Stomach (tissue), 19 donors: ENCODE results near the gene SOX12. TPM values are rescaled to one million over a fixed set of nuclear protein-coding genes. Genes with fewer than 3 reads are reported as not detected.
A peak's percentile ranks its signal among the peaks of the same experiment; 100 is the strongest.

Source experiments
- DNase-seq, 2 donors: peaks; one replicate each; pipeline versions ENCODE4 v3.0.0 to v3.0.0-alpha.2; 2013 to 2019
- H3K27ac ChIP-seq, 5 donors: fragments of 200-600 bp in 4 of 5; sonication (generic) in 4 of 5; one replicate each; pipeline ENCODE4 v1.5.1; 2013 to 2019; ENCODE audit warnings: mild to moderate bottlenecking in 1 of 5, moderate library complexity in 1 of 5
- H3K27me3 ChIP-seq, 3 donors: fragments of 200-600 bp; sonication (generic); one replicate each; pipeline ENCODE4 v1.5.1; 2017 to 2019; ENCODE audit warnings: mixed run types in 1 of 3
- H3K36me3 ChIP-seq, 4 donors: fragments of 200-600 bp; sonication (generic); 1 replicate in 3 of 4; 2 replicates in 1 of 4; pipeline ENCODE4 v1.5.1; 2016 to 2019
- H3K4me1 ChIP-seq, 4 donors: fragments of 200-600 bp; sonication (generic); one replicate each; pipeline ENCODE4 v1.5.1; 2016 to 2019
- H3K4me3 ChIP-seq, 4 donors: fragments of 200-600 bp; sonication (generic) in 3 of 4; one replicate each; pipeline ENCODE4 v1.5.1; 2016 to 2019; ENCODE audit warnings: mild to moderate bottlenecking in 1 of 4
- H3K9me3 ChIP-seq, 4 donors: fragments of 200-600 bp; sonication (generic); one replicate each; pipeline ENCODE4 v1.5.1; 2016 to 2019
- EP300 ChIP-seq: sonication (generic); formaldehyde crosslinking; IDR thresholded peaks from one replicate; pipeline ENCODE4 v1.6.1; 2017; ENCODE audit warnings: antibody characterized with exemption
- POLR2A ChIP-seq, 4 donors: fragments of 450-650 bp; IDR thresholded peaks; one replicate each; pipeline ENCODE4 v1.6.1; 2016; ENCODE audit warnings: antibody characterized with exemption in 4 of 4, control low read depth in 2 of 4, mild to moderate bottlenecking in 1 of 4, moderate library complexity in 1 of 4
- POLR2AphosphoS5 ChIP-seq, 3 donors: sonication (generic); formaldehyde crosslinking; IDR thresholded peaks; one replicate each; pipeline ENCODE4 v1.6.1; 2016; ENCODE audit warnings: antibody characterized with exemption in 3 of 3
- WGBS, 5 donors: extraction: QIAGEN DNeasy Blood & Tissue Kit in 3 of 5; methylation state at CpG; one replicate each; pipeline versions ENCODE4 v1.1.5 to v1.1.7; 2013 to 2018; 5-methylcytosine and 5-hydroxymethylcytosine counted together
- intact Hi-C: fragments of 100-400 bp; cut with DNase I; formaldehyde crosslinking; loops from one replicate; pipeline ENCODE4 v1.15.1; 2023; ENCODE audit warnings: low total_unique reads
- long read RNA-seq, 10 donors: transcript quantifications; one replicate each; lab custom pipeline, GENCODE V29; 2026
- polyA plus RNA-seq, 3 donors: library from polyadenylated mRNA; stranded (reverse); fragments of 200-250 nt; gene quantifications; one replicate each; pipeline ENCODE4 v1.2.3, GENCODE V29; 2013
- total RNA-seq, 5 donors: library from RNA; depleted of rRNA; stranded (reverse); fragments of >200 nt; gene quantifications; one replicate each; pipeline versions ENCODE4 v1.1.0 to v1.2.3, GENCODE V29; 2014 to 2016
- TF ChIP-seq, protein P1 (sequence below), 7 experiments: fragments of 450-650 bp in 4 of 7; fragments of 200-600 bp in 3 of 7; sonication (generic) in 3 of 7; IDR thresholded peaks; one replicate each; pipeline ENCODE4 v1.5.1; 2016 to 2019; ENCODE audit warnings: antibody characterized with exemption in 7 of 7, control low read depth in 2 of 7, mild to moderate bottlenecking in 1 of 7
- donor health status: healthy with polysubstance abuse.
- donor health status: Bipolar disorder and iron deficiency.
- donor health status: healthy.

The SOX12 gene
- 10 to 100 TPM in 2 of 5 donors, 1 to 10 TPM in 3; 1.5 to 20.3 (median 5.4) TPM for total RNA-seq
- polyA plus RNA-seq, result 1 to 10 TPM; 1.7 to 2.8 (median 2.6) TPM
- long read RNA-seq, donor 1, full-length matches to known transcripts, result 50 of 50 reads
- long read RNA-seq, donor 1, partial matches to known transcripts, result 0 of 50 reads
- long read RNA-seq, donor 1, other reads (novel, unspliced or antisense), result 0 of 50 reads
- long read RNA-seq, donor 2, full-length matches to known transcripts, result 35 of 35 reads
- long read RNA-seq, donor 2, partial matches to known transcripts, result 0 of 35 reads
- long read RNA-seq, donor 2, other reads (novel, unspliced or antisense), result 0 of 35 reads
- long read RNA-seq, donor 3, full-length matches to known transcripts, result 40 of 40 reads
- long read RNA-seq, donor 3, partial matches to known transcripts, result 0 of 40 reads
- long read RNA-seq, donor 3, other reads (novel, unspliced or antisense), result 0 of 40 reads
- long read RNA-seq, donor 4, full-length matches to known transcripts, result 4 of 4 reads
- long read RNA-seq, donor 4, partial matches to known transcripts, result 0 of 4 reads
- long read RNA-seq, donor 4, other reads (novel, unspliced or antisense), result 0 of 4 reads
- long read RNA-seq, donor 5, full-length matches to known transcripts, result 56 of 56 reads
- long read RNA-seq, donor 5, partial matches to known transcripts, result 0 of 56 reads
- long read RNA-seq, donor 5, other reads (novel, unspliced or antisense), result 0 of 56 reads
- long read RNA-seq, donor 6, full-length matches to known transcripts, result 98 of 98 reads
- long read RNA-seq, donor 6, partial matches to known transcripts, result 0 of 98 reads
- long read RNA-seq, donor 6, other reads (novel, unspliced or antisense), result 0 of 98 reads
- long read RNA-seq, donor 7, full-length matches to known transcripts, result 52 of 52 reads
- long read RNA-seq, donor 7, partial matches to known transcripts, result 0 of 52 reads
- long read RNA-seq, donor 7, other reads (novel, unspliced or antisense), result 0 of 52 reads
- long read RNA-seq, donor 8, full-length matches to known transcripts, result 43 of 43 reads
- long read RNA-seq, donor 8, partial matches to known transcripts, result 0 of 43 reads
- long read RNA-seq, donor 8, other reads (novel, unspliced or antisense), result 0 of 43 reads
- long read RNA-seq, donor 9, full-length matches to known transcripts, result 49 of 49 reads
- long read RNA-seq, donor 9, partial matches to known transcripts, result 0 of 49 reads
- long read RNA-seq, donor 9, other reads (novel, unspliced or antisense), result 0 of 49 reads
- long read RNA-seq, donor 10, full-length matches to known transcripts, result 18 of 18 reads
- long read RNA-seq, donor 10, partial matches to known transcripts, result 0 of 18 reads
- long read RNA-seq, donor 10, other reads (novel, unspliced or antisense), result 0 of 18 reads

- WGBS, 5 donors, result 0 to 1% (median 1%) methylated on average over 13 to 106 of the region's 106 CpGs
- Histone ChIP-seq H3K9me3 (no peaks in the 10 kb centered on the region), H3K27ac (peak within 1 kb of the TSS; percentile 84 to 96 (median 93)), H3K36me3 (peaks cover 0 to 5% (median 0%) of the 10 kb centered on the region in 4 donors), H3K27me3 (peaks cover 0 to 16% (median 0%) of the 10 kb centered on the region in 3 donors), H3K4me1 (peaks cover 21 to 57% (median 55%) of the 10 kb centered on the region in 4 donors), H3K4me3 (peak within 1 kb of the TSS; percentile 67 to 79 (median 76))
- intact Hi-C loops, result no loop called here
- TF ChIP-seq EP300 (no peak), POLR2AphosphoS5 (IDR thresholded peaks at IDR 0.05) (peak; percentile 26 to 57 (median 46)), POLR2A (IDR thresholded peaks at IDR 0.05) (no peak)
- TF ChIP-seq, protein P1, sequence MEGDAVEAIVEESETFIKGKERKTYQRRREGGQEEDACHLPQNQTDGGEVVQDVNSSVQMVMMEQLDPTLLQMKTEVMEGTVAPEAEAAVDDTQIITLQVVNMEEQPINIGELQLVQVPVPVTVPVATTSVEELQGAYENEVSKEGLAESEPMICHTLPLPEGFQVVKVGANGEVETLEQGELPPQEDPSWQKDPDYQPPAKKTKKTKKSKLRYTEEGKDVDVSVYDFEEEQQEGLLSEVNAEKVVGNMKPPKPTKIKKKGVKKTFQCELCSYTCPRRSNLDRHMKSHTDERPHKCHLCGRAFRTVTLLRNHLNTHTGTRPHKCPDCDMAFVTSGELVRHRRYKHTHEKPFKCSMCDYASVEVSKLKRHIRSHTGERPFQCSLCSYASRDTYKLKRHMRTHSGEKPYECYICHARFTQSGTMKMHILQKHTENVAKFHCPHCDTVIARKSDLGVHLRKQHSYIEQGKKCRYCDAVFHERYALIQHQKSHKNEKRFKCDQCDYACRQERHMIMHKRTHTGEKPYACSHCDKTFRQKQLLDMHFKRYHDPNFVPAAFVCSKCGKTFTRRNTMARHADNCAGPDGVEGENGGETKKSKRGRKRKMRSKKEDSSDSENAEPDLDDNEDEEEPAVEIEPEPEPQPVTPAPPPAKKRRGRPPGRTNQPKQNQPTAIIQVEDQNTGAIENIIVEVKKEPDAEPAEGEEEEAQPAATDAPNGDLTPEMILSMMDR (IDR thresholded peaks at IDR 0.05), result no peak
- peak; percentile 99 for DNase-seq
Measured at GRCh38 chr20:325045-325888, at the start of gene SOX12. SOX12 (plus strand) TSS chr20:325552; CDS start chr20:325925, 373 bp downstream.

- intact Hi-C loops, result no loop called here
- Histone ChIP-seq H3K4me1 (no peaks in the 10 kb centered on the region), H3K4me3 (no peak overlapping the region), H3K36me3 (peaks cover 11 to 55% (median 47%) of the 10 kb centered on the region in 4 donors), H3K9me3 (no peaks in the 10 kb centered on the region), H3K27ac (no peak overlapping the region), H3K27me3 (no peaks in the 10 kb centered on the region)
- 89 to 92% (median 90%) methylated on average over 5 to 7 of the region's 7 CpGs for WGBS, 5 donors
- TF ChIP-seq POLR2A (IDR thresholded peaks at IDR 0.05) (no peak), POLR2AphosphoS5 (IDR thresholded peaks at IDR 0.05) (no peak), EP300 (no peak)
- TF ChIP-seq, protein P1 (IDR thresholded peaks at IDR 0.05), result no peak
- no peak for DNase-seq
Measured at GRCh38 chr20:275791-276190, 49.6 kb upstream of the SOX12 start.

DNA sequence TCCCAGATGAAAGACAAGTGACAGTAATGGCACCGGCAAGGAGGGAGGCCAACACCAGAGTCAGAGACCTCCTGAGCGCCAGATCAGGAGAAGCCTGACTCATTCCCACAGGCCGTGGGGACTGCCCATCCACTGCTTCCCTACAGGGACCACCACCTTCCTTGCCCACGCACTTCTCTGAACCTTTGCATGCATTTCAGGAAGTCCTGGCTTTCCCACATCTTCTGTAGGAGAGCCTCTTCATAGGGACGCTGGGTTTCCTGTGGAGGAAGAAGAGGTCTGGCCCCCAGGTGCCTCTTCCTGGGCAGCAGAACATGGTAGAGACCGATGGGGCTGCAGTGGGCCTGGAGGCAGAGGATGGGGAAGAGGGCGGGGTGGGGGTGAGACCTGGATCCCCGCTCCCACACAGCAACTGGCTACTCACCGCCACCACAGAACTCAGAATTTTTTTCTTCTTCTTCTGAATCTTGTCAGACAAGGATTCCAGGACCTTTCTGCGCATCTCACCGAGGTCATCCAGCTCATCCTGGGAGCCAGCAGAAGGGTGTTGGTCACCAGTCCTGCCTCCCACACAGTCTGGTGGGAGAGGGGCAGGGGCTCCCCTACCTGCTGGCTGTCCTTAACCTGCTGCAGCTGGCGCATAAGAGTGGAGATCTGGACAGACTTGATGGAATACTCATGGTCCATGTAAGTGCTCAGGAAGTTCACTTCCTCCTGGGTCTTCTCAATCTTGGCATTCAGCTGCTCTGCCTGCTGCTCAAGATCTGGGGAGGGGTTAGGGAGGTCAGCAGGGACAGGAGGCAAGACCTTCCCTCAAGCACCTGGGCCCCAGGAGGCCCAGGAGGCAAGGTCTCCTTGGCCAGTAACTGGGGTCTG lies 48.5 kb upstream of the SOX12 start:
- H3K4me3 ChIP-seq, result no peak overlapping the region
- no peak for DNase-seq
- no peaks in the 10 kb centered on the region for H3K4me1 ChIP-seq
- H3K9me3 ChIP-seq, result no peaks in the 10 kb centered on the region
- H3K27me3 ChIP-seq, result no peaks in the 10 kb centered on the region
- H3K27ac ChIP-seq, result no peak overlapping the region
- 92 to 95% (median 92%) methylated on average over 9 to 12 of the region's 12 CpGs for WGBS, 5 donors
- intact Hi-C loops, result no loop called here
- H3K36me3 ChIP-seq, result peaks cover 11 to 66% (median 57%) of the 10 kb centered on the region in 4 donors
- TF ChIP-seq POLR2AphosphoS5 (IDR thresholded peaks at IDR 0.05), result no peak
- TF ChIP-seq POLR2A (IDR thresholded peaks at IDR 0.05), result no peak
- no peak for TF ChIP-seq EP300
- TF ChIP-seq, protein P1 (IDR thresholded peaks at IDR 0.05), result no peak
